NCI-H446 treated with DMSO at 0.1 percent for 48 hours (cell line): ENCODE measurements around the gene WNT7B.

ENCODE experiments used
- DNase-seq: peaks from one replicate; lab custom pipeline; 2025; lab: John Stamatoyannopoulos, UW

WNT7B gene

DNA sequence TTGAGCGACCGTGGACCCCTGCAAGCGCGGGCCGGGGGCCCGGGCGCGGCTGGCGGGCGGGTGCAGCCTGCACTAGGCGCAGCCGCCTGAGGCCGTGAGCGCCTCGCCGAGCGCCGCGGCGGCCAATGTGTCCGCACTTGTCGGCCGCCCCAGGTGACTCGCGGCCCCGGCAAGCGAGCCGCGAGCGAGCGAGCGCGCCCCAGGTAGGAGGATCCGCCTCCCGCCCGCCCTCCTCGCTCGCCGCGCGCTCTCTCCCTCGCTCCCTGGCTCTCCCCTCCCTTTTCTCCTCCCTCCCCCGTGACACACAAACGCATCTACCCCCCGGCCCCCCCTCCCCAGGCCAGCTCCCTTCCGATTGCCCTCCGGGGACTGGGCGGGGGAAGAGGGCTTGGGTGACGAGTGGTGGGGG is at the start of gene WNT7B:
WNT7B (minus strand) TSS at position 160 of the 409 bp plus-strand sequence. CDS start 408 bp downstream, outside the sequence.
- no peak for DNase-seq

DNA sequence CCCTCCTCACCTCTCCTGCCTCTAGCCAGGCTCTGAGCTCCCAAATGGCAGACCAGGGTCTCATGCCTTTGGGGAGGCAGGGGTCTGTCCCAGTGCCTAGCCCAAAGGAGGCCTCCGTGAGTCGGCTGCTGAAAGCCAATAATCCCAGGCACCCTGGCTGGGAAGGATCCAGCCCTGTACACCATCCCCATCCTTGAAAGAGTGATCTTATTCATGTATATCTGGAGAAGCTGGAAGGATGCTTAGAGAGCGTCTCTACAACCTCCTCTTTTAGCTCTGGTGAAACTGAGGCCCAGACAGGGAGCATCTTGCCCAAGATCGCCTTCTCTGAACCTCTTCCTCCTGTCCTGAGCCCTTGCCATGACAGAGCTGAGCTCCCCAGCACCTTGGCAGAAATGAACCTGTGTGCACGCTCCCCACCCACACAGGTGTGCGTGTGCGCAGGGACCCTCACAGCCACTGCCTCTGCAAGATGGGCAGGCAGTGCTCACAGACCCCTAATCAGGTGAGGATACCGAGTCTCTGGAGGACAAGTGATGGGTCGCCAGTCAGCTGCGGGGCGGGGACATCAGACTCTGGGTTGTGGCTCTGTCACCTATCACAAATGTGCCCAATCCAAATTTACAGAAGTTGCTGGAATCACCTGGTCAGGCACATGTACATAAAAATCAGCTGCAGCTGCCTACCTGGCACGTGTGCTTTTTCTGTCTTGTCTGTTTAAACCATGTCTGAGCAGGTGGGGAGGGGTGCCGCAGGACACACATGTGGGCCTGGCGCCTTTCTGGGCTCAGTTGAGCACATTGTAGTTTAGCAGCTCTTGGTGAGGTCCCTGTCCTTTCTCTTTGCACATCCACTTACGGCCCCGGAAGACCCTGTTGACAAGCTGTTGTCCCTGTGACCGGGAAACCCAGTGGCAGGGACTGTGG is 49.3 kb upstream of the WNT7B start:
- no peak for DNase-seq

DNA sequence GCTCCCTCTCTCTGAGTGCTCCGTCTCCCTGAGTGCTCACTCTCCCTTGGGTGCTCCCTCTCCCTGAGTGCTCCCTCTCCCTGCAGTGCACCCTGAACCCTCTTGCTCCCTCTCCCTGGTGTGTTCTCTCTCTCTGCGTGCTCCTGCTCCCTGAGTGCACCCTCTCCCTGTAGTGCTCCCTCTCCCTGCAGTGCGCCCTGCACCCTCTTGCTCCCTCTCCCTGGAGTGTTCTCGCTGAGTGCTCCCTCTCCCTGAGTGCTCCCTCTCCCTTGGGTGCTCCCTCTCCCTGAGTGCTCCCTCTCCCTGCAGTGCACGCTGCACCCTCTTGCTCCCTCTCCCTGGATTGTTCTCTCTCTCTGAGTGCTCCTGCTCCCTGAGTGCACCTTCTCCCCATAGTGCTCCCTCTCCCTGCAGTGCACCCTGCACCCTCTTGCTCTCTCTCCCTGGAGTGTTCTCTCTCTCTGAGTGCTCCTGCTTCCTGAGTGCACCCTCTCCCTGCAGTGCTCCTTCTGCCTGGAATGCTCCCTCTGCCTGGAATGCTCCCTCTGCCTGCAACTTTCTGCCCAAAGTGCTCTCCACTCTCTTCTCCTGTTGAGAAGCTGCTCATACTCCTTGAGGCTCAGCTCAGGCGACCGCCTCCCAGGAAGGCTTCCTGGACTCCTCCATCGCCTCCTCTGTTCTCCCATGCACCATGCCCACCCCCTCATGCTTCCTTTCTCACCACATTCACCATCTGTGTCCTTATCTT is 48.4 kb upstream of the WNT7B start:
- no peak for DNase-seq

DNA sequence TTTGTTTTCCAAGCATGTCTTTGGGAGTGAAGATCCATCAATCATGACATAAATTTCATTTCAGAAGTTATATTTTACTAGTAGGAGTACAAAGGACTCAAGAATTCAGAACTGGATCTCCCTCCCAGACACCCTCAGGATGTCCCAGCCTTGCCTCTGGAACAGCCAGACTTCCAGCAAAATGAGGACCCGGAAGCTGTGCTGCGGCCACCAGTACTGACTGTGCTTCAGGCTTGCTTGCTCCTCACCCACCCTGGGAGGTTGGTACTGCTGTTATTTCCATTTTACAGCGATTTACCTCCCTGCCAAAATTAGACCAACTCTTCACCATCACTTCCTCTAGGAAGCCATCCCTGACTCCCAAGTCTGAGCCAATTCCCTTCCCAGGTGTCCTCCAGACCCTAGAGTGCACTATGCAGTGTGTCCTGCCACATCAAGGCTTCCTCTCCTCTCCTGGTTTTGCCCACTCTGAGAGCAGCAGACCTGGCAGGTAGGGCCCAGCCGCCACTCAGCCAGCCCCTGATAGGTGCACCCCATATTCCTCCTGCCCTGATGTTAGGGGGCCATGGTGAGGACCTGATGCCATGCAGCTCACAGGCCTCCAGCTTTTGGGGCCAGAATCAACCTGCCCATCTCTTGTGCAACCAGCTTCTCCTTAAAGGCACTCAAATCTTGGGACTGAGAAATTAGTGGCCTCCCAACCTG is 47.3 kb upstream of the WNT7B start:
- no peak for DNase-seq

DNA sequence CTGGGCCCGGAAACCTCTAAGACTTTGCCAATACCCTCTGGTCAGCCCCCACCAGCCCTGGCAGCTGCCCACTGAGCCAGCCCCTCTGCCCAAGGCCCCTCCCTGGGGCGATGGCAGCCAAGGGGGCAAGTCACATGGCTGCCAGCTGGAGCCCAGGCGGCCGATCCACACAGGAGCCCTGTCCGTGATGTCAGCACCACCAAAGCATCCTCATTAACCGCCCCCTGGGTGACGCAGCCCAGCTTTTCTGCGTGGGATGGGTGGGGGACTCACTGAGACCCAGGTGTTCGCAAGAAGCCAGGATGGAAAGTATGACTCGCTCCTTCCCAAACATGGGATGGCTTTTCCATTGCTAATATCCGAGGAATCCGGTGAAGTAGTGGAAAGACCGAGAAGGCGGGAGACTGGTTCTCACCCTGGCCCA is 46.6 kb upstream of the WNT7B start:
- DNase-seq: no peak

DNA sequence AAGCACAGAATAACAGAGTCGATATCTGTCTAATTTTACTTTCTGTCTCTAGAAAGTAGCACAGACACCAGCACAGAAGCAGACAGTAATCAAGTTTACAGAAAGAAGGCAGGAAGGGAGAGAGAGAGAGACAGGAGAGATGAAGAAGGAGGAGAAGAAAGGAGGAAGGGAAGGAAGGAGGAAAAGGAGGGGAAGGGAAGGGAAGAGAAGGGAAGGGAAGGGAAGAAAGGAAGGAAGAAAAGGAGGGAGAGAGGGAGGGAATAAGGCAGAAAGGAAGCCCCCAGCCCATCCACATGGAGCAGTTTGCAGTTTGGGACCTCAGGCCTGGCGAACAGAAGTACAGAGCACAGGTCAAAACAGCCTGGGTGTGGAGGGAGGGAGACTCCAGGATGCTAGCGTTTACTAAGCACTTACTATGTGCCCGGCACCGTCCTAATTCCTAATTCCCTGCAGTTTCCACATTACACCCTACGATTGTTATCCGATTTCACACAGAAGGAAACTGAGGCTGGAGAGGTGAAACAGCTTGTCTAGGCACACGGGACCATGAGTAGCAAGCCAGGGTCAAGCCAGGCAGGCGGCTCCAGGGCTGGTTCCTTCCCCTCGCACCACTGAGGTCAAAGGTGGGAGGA is 46.0 kb upstream of the WNT7B start:
- no peak for DNase-seq

DNA sequence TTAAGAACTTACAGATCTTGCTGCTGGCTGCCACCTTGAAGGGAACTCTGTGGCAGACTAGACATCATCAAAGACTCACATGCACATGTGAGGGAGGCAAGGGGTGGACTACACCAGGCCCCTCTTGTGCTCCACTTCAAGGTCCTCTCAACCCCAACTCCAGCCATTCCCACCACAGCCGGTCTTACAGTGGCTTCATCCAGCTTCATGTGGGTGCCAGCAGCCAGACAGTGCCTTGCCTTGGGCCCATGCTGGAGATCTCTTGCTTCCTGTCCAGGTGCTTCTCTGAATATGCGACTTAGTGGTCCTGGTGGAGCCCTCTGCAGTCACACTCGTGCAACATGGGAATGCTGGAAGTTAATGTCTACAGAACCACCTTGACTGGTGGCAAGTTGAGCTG is 44.6 kb upstream of the WNT7B start:
- no peak for DNase-seq

DNA sequence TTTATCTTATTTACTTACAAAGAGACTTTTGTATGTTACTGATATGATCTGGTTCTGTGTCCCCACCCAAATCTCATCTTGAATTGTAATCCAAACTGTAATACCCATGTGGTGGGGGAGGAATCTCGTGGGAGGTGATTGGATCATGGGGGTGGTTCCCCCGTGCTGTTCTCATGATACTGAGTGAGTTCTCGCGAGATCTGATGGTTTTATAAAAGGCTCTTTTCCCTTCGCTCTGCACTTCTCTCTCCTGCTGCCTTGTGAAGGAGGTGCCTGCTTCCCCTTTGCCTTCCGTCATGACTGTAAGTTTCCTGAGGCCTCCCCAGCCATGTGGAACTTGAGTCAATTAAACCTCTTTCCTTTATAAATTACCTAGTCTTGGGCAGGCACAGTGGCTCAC is 42.4 kb upstream of the WNT7B start:
- DNase-seq: no peak

DNA sequence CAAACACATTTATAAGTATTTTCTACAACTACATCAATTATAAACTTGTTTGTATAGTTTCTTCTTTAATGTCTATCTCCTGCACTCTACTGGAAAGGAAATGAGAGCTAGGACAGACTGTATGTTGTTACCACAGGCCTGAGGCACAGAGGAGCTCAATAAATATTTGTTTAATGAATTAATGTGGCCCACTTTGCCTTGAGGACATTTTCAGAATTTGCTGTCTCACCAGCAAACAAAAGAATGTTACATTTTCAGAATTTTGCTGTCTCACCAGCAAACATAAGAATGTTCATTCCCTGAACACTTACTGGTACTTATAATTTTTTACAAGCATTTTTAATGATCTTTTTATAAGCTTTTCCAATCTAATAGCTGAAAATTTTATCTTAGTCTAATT is 41.9 kb upstream of the WNT7B start:
- DNase-seq: no peak

DNA sequence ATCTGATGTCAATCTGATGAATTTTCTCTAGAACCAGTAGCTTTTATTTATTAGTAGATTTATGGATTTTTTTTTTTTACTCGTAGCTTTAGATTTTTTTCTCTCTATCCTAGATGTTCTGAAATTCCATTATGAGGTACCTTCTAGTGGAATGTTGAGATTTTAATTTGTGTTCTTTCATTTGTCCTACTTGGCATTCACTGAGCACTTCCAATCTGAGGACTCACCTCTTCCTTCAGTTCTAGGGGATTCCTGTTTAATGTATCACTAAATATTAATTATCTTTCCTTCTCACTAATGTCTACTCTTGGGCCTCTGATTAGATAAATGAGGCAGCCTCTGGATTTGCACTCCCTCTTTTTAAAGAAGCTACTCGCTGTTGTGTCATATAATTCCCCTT is 40.2 kb upstream of the WNT7B start:
- no peak for DNase-seq

DNA sequence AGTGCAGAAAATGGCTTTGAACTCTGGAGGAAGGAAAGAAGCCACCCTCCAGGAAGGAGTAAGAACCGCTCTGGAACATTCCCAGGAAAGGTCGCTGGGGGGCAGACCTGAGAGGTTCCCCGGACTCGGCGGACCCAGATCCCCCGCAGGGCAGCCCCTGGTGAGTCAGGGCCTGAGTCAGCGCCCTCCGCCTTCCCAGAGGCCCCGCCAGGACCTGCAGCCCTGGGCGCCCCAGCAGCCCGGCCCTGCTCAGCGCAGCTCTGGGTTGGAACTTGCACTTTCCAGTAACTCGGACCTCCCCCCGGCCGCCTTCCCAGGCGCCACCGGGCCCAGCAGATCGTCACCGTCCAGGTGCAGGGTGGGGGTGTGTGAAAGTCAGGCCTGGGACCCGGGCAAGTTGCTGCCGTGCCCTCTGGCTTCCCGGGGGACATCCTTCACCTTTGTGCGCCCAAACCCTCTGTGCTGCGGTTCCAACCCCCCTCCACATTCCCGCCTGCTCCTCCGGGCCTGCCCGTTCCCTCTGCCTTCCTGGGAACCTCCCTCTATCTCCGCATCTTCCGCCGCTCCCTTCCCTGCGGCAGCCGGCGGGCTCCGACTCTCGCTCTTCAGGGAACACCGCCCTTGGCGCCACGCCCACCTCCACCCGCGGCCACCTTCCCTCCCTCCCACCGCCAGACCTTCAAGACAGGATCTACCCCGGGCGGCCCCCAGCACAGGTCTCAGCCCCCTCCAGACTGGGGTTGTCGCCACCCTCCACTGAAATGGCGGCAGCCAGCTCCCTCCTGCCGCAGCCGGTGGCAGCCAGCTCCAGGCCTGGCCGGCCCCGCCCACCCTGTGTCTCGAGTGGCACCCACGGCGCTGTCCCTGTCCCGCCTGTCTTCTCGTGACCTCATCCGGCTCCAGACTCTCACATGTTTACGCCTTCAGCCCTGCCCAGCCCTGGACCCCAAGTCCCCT is 36.8 kb upstream of the WNT7B start:
- no peak for DNase-seq

DNA sequence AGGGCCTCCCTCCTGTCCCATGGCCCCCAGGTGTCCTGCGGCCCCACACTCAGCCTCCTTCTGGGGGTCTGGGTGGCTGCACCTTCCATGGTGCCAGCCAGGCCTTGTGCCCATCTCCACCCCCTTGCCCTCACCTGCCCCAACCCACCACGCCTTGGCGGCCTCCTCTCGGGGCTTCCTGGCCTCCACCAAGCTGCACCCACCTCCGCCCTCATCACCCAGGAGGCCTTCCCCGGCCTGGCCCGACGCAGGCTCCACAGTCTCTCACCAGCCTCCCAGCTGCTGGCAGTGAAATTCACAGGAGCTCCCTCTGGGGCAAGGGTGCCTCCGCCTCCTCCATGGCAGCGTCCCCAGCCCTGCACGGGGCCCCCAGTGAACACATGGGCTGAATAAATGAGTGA is 35.9 kb upstream of the WNT7B start:
- no peak for DNase-seq

DNA sequence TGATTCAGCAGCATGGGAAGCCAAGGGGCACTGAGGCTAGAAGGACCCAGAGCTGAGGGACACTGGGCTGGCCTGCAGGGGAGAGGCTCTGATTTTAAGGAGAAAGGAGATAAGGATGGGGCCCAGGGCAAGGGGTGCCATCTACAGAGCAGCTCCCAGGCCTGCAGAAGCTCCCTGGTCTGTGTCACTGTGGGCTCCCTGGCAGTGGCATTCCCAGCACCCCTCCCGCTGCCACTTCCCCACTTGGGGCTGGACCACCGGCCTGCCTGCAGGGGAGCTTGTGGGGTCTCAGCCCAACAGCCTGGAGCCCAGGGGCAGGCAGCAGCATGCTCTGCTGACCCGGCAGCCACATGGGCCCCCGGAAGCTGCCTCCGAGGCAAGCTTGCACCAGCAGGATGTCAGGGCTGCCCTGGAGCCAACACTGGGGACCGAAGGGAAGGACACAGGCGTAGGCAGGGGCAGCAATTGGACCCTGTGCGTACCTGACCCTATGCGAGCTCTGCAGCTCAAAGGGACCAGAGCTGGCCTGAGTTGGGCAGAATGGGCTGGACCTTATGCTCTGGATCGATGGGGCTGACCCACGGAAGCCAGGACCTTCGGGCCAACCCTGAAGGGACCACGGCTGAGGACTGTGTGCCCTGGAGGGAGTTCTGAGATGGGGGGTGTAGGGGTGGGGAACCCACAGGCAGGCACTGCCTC is 35.4 kb upstream of the WNT7B start:
- no peak for DNase-seq

DNA sequence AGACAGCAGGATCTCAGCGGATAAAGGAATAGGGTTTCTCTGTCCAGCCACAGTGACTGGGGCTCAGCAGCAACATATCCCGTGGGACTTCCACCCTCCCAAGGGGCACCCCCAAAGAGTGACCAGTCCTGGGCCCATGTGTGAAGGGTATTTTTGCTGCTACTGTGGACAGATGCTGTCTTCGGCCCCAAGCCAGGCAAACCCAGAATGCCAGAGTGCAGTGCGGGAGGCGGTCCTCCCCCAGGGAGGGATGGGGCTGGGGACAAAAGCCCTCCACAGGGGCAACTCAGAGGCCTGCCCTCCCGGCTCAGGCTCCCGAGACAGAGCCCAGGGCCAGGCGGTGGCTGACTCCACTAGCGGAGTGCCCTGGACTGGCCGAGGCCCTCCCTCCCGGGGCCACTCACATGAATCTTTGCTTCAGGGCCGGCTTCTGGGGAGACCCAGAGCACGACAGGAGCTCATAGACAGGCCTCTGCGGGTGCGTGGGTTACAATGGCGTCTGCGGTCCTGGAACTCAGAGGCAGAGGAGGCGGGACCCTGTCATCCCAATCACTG is 34.7 kb upstream of the WNT7B start:
- no peak for DNase-seq

DNA sequence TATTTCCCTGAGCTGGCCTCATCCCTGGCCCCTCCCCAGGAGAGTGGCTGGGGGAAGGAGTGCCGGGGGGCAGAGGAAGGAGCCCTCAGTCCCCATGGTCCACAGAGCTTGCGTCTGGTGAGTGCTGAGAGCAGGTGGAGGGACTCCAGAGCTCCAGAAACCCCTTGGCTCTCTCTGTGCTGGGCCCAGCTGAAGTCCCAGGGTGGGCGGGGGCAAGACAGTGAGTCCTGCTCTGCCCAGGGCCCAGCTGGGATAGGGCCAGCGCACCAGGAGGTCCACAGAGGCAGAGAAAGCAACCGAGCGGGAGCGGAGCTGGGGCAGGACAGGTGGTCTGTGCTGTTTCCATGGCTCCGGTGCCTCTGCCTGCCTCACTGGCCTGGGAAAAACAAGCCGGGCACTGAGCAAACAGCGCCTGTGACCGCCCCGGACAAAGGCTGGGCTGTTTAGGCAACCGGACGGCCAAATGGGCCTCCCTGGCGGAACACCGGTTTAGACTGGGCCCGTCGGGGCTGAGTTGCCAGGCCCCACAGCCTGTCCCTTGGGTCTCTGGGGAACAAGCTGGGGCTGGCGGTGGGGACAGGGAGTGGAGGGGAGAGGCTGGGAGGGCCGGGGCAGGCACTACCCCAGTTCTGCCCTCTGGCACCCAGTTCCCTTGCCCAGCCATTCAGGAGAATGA is 34.1 kb upstream of the WNT7B start:
- peak; percentile 72 for DNase-seq

DNA sequence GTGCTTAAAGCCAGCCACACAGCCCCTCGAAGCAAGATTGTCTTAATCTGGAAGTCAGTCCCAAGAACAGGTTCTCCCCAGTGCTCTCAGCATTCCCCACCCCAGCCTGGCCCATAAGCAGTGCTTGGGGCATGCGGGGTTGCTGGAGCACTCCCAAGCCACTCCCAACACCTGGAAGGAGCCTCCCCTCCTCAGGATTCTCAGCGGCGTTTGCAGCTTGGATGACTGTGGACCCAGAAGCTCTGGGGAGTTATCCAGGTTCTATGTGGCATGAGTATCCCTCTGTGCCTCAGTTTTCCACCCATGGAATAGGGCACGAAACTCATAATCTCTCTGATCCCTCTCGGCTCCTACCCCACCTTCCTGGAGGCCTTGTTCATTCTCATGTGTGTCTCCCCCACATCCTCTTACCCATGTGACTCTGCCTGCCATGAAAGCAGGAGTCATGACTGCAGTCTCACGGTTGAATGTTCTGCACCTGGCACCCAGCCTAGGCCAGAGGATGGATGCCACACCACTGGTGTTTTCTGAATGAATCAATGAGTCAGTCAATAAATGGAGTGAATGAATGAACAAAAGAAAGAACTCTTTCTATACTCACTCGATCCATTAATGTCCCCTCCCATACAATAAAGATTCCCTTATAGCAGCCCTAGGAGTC is 33.4 kb upstream of the WNT7B start:
- DNase-seq: no peak

DNA sequence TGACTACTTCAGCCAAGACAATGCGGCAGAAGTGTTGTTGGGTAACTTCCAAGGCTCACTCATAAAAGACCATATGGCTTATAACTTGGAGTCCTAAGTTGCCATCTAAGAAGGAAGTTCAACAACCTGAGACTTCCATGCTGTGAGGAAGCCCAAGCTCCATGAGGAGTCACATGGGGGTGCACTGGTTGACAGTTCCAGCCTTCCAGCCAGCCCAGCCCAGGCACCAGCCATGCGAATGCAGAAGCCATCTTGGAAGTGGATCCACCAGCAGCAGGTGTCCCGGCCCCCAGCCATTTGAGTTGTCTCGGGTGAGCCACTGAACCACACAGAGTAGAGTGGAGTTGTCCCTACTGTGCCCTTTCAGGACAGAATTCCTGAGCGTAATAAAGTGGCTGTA is 32.8 kb upstream of the WNT7B start:
- DNase-seq: no peak

DNA sequence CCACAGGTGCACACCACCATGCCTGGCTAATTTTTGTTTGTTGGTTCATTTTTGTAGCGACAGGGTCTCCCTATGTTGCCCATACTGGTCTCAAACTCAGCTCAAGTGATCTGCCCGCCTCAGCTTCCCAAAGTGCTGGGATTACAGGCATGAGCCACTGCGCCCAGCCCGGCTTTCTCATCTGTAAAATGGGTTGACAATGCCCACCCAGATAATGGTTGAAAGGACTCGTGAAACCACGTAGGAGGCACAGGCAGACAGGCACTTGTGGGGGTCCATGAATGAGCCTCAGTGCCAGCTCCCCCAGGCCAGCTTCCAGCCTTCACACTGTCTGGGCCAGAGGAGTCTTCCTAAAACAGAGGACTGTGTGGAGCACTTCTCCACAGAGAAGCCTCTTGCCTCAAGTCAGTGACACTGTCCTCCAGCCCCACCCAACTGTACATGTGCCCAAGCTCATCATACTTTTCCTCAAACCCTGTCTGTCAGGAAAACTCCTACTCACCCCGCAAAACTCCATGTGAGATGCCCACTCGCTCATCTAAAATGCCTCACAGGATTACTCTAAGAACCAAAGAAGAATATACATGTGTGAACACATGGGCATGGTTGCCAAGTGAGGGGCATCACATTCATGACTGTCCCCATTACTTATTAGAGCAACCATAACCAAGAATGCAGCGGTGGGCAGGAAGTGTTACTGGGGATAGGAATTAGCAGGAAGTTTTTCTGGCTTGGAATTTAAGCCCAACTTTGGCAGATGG is 32.1 kb upstream of the WNT7B start:
- no peak for DNase-seq
